Mesothelial cell of epicardium (in vitro differentiated cells): ENCODE results near the gene ZNF724. TPM values are rescaled to one million over a fixed set of nuclear protein-coding genes. Genes with fewer than 3 reads are reported as not detected.

Experiments used
- DNase-seq, 2 experiments: peaks; one replicate each; pipeline ENCODE4 v3.0.0; 2021; ENCODE audit warnings: low spot score in 2 of 2; ENCODE audit not compliant: unreplicated experiment in 2 of 2
- H3K27ac Mint-ChIP-seq: 2 replicates; pipeline ENCODE4 v1.8.0; 2021; ENCODE audit warnings: mixed read lengths
- H3K27me3 Mint-ChIP-seq: 2 replicates; pipeline ENCODE4 v1.8.0; 2021; ENCODE audit warnings: low read depth, mixed read lengths
- H3K36me3 Mint-ChIP-seq: 2 replicates; pipeline ENCODE4 v1.8.0; 2021; ENCODE audit warnings: mixed read lengths
- H3K4me1 Mint-ChIP-seq: 2 replicates; pipeline ENCODE4 v1.8.0; 2021; ENCODE audit warnings: mixed read lengths
- H3K4me3 Mint-ChIP-seq: 2 replicates; pipeline ENCODE4 v1.8.0; 2021; ENCODE audit warnings: mild to moderate bottlenecking, moderate library complexity, mixed read lengths
- H3K9me3 Mint-ChIP-seq: 2 replicates; pipeline ENCODE4 v1.8.0; 2021; ENCODE audit warnings: mixed read lengths
- CTCF ChIP-seq: fragments of 200-600 bp; sonication (generic); IDR thresholded peaks from one replicate; pipeline ENCODE4 v1.5.0; 2021; ENCODE audit warnings: antibody characterized with exemption; ENCODE audit not compliant: unreplicated experiment
- total RNA-seq: library from RNA; stranded (reverse); gene quantifications from 3 replicates; pipeline ENCODE4 v1.2.1, GENCODE V29; 2021

The ZNF724 gene
- total RNA-seq, 1 donor from 2014 or later, result 12.3 TPM

DNA sequence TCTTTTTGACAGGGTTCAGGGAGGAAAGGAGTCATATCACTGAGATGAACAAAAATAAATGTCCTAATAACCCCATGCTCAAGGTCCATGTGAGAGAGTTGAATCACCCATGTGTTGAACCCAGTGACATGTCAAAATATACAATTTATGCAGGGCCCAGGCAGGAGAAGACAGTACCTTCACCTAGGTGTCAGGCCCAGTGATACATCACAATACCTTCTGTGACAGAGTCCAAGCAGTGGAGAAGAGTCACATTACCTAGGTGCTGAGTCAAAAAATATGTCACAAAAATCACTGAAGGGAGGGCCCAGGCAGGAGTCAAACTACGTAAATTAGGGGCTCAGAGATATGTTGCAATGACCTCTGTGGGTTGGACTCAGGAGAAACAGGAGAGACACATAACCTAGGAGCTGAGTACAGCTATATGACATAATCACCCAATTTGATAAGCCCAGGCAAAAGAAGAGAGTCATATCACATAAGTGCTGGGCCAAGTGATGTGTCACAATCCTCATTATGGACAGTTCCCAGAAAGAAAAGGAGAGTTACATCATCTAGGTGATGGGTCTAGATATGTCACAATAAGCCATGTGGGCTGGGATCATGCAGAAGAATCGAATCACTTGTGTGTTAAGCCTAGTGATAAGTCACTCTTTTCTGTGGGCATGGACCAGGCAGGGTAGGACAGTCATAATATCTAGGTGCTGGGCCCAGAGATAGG lies 13.8 kb upstream of the ZNF724 start:
- no peak overlapping the region for H3K4me3 Mint-ChIP-seq
- H3K9me3 Mint-ChIP-seq, result no peaks in the 10 kb centered on the region
- no peaks in the 10 kb centered on the region for H3K27me3 Mint-ChIP-seq
- no peaks in the 10 kb centered on the region for H3K4me1 Mint-ChIP-seq
- no peak for DNase-seq
- peaks cover 40% of the 10 kb centered on the region for H3K36me3 Mint-ChIP-seq
- no peak overlapping the region for H3K27ac Mint-ChIP-seq
- TF ChIP-seq CTCF, result no peak

- no peak for TF ChIP-seq CTCF
- H3K27me3 Mint-ChIP-seq, result no peaks in the 10 kb centered on the region
- H3K27ac Mint-ChIP-seq, result no peak overlapping the region
- no peaks in the 10 kb centered on the region for H3K4me1 Mint-ChIP-seq
- no peak for DNase-seq
- no peak overlapping the region for H3K4me3 Mint-ChIP-seq
- H3K9me3 Mint-ChIP-seq, result no peaks in the 10 kb centered on the region
- peaks cover 44% of the 10 kb centered on the region for H3K36me3 Mint-ChIP-seq
These were observed 13.2 kb upstream of the ZNF724 start for GRCh38 chr19:23263396-23263795.

- H3K9me3 Mint-ChIP-seq, result no peaks in the 10 kb centered on the region
- no peak overlapping the region for H3K4me3 Mint-ChIP-seq
- H3K4me1 Mint-ChIP-seq, result no peaks in the 10 kb centered on the region
- H3K27me3 Mint-ChIP-seq, result no peaks in the 10 kb centered on the region
- no peak overlapping the region for H3K27ac Mint-ChIP-seq
- no peak for TF ChIP-seq CTCF
- DNase-seq, result no peak
- peaks cover 45% of the 10 kb centered on the region for H3K36me3 Mint-ChIP-seq
These were observed 12.7 kb upstream of the ZNF724 start for GRCh38 chr19:23262920-23263319.

GRCh38 chr19:23261496-23262020 lies 11.4 kb upstream of the ZNF724 start:
- no peak for DNase-seq
- Mint-ChIP-seq H3K4me1 (no peaks in the 10 kb centered on the region), H3K4me3 (no peak overlapping the region), H3K27me3 (no peaks in the 10 kb centered on the region), H3K27ac (no peak overlapping the region), H3K9me3 (no peaks in the 10 kb centered on the region), H3K36me3 (peaks cover 39% of the 10 kb centered on the region)
- no peak for TF ChIP-seq CTCF

- Mint-ChIP-seq H3K27me3 (no peaks in the 10 kb centered on the region), H3K27ac (no peak overlapping the region), H3K4me1 (no peaks in the 10 kb centered on the region), H3K4me3 (no peak overlapping the region), H3K9me3 (no peaks in the 10 kb centered on the region), H3K36me3 (peaks cover 37% of the 10 kb centered on the region)
- DNase-seq, result no peak
- no peak for TF ChIP-seq CTCF
These were observed 10.8 kb upstream of the ZNF724 start for GRCh38 chr19:23260956-23261355.
